Stimulated activated CD8-positive, alpha-beta memory T cell treated with anti-CD3 and anti-CD28 coated beads, Interleukin-15, amount 100 ng/mL, for 1 hour (primary cell): ENCODE measurements around the gene CEP112.

ENCODE experiments used
- DNase-seq: peaks from one replicate; pipeline ENCODE4 v3.0.0-alpha.2; 2020; ENCODE audit warnings: low read depth

CEP112 gene

DNA sequence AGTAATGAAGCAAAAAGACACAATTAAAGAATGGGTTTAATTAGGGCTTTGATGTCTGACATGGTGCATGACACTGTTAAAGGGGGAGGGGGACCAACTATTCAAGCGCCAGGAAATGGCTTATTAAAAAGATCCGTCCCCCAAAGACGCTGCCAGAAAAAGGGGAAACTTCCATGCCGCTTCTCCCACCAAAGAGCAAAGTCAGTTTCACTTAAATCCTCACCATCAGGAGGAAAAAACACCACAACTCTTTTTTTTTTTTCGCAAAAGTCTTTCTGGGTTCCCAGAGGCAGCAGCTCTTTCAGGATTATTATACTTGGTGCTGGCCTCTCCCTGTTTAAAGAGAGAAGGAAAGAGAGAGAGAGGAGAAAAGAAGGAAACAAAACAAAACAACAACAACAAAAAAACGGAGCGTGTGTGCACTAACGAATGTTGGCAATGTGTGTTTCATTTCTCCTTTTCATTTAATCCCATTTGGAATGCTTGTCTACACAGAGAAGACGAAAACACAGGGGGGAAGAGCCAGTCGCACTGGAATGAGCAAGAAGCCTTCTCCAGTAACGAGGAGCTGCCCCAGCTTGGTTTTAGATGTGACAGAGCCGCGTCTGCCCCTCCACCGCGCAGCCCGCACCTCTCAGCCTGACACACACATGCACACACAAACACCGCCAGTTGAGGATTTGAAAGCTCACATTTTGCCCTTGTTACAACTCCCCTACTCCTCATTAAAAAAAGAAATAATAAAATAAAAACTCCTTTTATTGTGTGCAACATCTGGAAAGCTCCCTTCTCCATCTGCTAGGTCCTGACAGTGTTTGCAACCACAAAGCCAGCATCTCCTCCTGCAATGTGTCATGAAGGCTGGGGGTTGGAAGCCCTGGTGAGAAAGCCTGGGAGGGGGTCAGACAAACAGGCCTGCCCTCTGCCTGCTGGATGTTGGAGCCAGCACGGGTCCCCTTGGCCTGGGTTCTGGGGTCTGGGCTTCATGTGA is 597.8 kb downstream of the CEP112 start:
- DNase-seq, result no peak

DNA sequence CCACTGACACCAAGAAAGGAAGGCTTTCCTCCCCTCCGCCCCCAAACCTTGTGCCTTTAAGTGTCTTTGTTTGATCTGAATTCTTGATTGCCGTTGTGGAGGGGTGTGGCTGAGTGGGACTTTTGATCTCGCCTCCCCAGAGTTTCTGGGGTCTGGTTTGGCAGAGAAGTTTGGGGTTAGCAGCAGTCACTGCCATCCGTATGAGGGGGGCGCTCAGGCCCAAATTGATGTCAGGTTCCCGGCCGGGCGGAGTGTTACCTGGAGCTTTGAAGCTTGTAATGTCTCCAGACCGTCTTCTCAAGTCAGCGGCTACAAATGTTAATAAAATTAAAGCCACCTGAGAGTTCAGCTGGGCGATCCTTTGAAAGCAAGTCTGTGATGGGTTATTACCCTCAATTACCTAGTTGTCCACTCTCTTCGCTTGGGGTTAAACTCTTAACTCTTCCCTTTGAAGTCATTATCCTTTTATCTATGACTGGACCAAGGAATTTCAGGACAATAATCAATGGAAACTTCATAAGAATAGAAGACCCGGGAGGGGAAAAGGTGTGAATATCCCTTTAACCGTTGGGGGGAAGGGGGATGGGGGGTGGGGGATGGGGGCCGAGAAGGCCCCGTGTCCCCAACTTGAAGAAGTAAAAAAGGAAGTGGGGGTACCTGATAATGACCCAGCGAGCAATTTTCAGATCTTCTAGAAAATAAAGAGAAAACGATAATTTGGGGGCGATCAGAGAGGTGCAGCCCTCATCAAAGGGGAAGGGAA is 598.7 kb downstream of the CEP112 start:
- no peak for DNase-seq

DNA sequence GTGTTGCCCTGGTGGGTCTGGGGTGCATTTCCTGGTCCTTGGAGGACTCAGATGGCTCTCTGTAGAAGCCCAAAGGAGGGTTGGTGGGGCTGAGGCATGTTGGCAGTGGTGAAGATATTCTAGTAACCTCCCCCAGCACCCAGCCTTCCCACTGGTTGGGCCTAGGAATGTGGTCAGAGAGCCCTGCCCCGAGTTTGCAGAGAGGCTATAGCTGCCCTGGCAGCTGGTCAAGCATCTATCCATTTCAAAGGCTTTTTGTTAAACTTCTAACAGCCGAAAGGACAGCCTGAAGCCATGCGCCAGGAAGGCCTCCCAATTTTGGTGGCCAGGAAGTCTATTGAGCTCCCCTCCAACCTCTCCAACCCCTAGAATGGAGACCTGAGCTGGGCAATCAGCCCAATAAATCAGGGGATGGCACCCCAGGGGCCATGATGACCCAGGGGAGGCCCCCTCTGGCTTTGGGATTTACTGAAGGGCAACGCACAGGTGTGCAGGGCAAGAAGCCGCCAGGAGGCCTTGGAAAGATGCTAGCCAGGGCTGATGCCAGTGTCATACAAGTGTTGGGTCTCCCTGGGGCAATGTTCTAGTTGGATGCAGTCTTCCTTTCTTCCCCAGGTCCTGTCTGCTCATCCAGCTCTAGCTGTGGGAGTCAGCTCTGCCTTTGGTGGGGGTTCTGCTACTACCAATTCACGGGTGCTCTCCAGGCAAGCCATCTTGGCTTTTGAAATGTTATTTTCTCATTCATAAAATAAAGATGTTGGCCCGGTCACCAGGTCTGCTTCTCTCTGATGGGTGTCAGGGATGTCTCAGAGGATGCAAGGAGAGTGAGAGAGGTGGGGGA is 599.6 kb downstream of the CEP112 start:
- no peak for DNase-seq

DNA sequence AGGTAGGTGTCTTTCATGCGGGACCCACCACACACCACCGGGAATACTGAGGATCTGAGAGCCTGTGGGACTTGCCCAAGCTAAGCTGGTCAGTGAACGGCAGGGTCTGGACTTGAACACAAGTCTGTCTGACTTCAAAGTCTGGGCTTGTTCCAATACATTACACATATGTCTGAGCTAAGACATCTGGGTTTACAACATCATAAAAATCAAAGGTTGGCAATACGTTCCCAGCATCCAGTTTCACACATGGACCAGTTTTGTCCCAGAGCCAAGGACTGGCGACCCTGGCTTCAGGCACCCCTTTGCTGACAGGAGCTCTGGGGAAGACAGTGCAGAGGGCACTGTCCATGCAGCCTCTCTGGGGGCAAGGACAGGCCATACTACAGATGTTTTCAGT is 602.6 kb downstream of the CEP112 start:
- no peak for DNase-seq

DNA sequence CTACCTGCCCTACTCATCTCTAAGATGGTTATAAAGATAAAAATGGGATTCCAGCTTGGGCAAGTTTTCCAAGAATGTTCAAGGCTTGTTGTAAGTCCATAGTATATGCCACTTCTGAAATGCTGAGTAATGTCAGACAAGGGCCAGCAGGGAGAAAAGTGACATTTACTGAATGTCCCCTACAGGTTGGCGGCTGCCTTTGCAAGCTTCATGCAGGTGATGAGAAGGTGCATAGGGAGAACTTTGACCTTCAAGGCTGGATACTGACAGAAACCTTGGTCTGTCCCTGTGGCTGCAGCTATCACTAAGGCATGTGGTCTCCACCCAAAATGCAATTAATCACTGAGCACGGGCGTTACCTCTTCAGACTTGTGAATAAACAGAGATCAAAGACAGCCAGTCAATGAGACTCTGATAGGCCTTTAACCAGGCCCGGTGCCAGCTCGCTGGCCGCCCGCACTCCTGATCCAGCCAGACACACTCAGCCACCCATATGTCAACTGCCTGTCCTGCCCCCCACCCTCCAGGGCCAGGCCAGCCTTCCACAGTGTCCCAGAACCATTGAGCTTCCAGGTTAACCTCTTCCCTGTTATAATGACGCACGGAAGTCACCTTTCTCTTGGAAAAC is 603.6 kb downstream of the CEP112 start:
- no peak for DNase-seq

DNA sequence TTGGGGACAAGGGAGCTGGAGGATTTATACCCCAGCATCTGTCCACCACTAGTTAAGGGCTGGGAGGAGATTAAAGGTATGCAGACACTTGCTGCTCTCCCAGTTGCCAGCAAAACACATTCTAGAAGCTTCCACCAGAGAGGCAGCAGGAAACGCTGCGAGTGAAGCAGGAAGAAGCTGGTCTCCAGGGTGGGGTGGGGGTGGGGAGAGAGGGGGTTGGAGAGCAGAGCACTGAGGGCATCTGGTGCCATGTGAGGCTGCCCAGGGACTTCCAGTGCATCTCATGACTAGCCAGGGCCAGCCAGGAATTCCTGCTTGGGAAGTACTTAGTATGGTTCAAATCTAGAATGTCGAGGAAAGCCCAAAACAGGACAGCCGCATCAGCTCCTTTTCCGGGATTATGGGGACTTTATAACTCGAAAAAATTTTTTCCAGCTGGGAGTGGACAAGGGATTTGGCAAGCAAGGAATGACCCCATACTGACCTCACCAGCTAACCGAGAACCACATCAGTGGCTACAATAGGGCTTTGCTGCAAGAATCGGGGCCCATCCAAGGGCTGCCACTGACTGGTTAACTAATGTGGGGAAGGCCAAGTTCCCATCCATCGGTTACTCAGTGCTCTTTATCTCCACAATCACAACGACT is 604.3 kb downstream of the CEP112 start:
- no peak for DNase-seq

DNA sequence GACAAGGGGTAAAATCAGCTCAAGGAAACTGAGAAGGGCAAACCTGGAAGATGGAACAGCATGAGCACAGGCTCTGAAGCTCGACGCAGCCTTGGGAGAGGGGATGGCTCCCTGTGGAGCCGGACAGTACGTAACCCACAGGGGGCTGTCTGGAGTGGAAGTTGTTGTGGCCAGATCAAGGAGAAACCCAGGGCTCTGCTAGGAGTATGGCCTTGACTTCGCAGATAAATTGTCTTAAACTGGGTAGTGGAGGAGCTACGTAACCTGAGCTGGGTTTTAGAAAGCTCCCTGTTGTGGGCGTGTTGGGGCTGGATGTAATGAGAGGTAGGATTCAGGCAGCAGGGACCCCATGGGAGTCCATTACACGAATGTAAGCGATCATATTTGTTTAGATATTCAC is 605.0 kb downstream of the CEP112 start:
- DNase-seq, result no peak
